Stimulated activated CD4-positive, alpha-beta T cell treated with anti-CD3 and anti-CD28 coated beads, Interleukin-2, amount 100 ng/mL, for 4 hours (primary cell): Measurements from ENCODE around the gene RNF111.

Source experiments
- DNase-seq: peaks from one replicate; pipeline ENCODE4 v3.0.0-alpha.2; 2020; ENCODE audit warnings: low read depth

The RNF111 gene

DNA sequence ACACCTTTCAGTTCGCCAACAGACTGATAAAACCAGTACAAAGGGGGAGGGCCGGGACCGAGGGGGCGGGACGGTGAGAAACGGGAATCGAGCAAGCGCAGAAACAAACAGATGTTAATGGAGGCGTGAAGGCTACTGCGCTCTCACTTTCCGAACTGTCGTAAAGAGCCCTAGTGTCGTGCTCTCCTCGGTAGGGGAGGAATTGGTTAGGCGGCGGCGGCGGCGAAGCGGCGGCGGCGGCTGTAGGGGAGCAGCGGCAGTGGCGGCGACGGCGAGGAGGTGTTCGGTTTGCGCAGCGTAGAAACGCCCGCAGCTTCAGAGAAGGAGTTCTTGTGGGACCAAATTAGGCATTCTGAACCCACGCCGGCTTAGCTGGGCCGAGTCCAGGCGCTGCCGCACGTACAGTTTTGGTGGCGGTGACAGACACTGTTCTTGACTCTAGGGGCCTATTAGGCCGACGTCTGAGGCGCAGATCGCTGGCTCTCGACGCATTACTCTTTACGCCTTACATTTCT is at the start of gene RNF111:
Gene RNF111 (plus strand): TSS at position 173 of the 515 bp plus-strand sequence. CDS start 43,160 bp downstream, outside the sequence.
- DNase-seq: peak; percentile 85

DNA sequence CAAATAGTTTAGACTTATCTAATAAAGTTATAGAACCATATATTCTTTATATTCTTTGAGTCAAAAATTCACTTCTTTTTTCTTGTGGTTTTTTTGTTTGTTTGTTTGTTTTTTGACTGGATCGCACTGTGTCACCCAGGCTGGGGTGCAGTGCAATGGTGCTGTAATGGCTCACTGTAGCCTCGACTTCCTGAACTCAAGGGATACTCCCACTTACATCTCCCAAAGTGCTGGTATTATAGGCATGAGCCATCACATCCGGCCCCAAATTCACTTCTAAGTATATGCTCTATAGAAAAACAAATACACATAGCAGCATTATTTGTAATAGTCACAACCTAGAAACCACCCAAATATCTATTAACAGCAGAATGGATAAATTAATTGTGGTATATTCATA is 40.3 kb upstream of the RNF111 start:
- no peak for DNase-seq

DNA sequence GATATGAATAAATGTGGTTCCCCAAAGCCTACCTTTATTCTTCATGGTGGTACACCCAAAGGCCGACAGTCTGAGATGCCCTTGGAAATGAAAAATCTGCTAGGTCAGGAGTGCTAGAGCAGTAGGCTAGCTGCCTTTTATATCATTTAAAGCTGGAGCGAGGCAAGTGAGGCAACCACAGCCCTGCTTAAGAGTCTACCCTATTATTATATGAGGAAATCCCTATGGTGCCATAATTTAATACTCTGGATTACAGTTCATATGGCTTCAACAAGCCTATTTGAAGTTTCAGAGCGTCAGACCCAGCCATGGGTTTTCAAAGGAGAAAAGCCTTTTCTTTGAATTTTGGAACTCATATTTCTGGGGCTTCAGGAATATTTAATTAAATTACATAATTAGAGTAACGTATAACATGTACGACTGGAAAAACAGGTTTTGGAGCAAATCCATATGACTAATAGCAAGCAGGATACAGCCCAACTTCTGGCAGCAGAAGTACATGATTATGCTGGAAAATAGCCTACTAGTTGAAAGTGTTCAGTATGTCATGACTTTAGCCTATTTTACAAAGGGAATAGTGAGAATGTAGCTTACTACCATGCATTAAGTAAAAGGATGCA is 36.0 kb upstream of the RNF111 start:
- no peak for DNase-seq

DNA sequence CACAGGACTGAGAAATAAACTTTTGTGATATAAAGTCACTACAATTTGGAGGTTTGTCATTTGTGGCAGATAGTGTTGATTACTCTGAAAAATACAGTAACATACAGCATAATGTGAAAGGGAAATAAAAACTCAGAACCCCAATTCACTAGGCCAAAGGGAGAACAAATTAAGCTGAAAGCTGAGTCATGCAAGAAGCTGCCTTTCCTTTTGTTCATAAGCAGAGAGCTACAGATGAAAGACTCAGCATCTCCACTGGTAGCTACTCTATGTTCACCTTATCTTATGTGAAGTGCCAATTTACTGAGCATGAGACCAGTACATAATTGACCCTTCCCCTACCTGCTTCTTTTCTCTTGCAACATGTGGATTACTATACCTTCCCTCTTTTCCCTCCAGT is 34.7 kb upstream of the RNF111 start:
- DNase-seq: no peak

DNA sequence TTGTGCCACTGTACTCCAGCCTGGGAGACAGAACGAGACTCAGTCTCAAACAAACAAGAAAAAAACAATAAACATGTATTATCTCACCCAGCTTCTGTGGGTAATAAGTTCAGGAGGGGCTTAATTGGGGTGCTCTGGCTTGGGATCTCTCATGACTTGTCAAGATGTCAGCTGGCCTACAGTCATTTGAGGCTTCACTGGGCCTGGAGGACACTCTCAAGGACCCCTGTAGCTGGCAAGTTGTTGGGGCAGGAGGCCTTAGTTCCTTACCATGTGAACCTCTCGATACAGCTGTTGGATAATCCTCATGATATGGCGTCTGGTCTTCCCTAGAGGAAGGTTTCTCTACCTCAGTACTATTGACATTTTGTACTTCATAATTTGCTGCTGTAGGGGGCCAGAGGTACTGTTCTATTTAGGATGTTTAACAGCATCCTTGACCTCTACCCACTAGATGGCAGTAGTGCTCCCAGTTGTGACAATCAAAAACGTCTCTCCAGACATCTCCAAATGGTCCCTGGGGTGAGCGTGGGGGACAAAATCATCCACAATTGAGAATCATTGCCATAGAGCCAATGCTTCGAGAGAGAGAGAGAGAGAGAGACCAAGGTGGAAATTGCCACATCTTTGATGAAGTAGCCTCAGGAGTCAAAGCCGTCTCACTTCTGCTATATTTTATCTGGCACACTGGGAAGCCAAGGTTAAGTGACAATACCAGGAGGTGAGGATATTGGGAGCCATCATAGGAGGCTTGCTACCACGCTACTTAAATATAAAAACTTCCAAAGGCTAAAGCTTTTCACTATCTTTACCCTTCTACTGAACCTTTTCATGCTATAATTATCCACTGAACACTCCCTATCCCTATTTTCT is 30.1 kb upstream of the RNF111 start:
- peak; percentile 44 for DNase-seq

DNA sequence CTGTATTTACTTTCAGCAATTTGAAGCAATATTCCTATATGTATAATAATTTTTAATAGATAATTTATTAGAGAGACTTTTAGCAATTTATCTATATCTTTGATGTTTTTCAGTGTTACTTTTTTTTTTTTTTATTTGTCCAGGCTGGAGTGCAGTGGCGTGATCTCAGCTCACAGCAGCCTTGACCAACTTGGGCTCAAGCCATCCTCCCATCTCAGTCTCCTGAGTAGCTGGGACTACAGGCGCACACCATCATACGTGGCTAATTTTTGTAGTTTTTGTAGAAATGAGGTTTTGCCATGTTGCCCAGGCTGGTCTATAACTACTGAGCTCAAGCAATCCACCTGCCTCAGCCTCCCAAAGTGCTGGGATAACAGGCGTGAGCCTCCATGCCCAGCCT is 28.7 kb upstream of the RNF111 start:
- DNase-seq: no peak

DNA sequence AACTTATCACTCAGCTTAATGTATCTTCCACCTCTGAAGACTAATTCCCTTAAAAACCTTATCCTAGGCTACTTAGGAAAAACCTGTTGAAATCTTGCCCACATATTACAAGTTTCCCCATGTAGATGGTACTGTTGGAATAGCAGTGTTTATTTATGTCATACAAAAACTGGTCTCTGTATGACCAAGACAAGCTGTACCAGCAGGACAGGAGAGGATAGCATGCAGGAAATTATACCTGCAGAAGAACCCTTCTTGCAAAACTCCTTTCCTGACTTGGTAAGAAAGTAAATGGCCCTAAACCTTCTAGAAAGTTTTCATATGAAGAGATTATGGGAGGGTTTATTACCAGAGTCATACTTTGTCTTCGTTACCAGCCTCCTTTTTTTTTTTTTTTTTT is 25.3 kb upstream of the RNF111 start:
- DNase-seq: no peak

DNA sequence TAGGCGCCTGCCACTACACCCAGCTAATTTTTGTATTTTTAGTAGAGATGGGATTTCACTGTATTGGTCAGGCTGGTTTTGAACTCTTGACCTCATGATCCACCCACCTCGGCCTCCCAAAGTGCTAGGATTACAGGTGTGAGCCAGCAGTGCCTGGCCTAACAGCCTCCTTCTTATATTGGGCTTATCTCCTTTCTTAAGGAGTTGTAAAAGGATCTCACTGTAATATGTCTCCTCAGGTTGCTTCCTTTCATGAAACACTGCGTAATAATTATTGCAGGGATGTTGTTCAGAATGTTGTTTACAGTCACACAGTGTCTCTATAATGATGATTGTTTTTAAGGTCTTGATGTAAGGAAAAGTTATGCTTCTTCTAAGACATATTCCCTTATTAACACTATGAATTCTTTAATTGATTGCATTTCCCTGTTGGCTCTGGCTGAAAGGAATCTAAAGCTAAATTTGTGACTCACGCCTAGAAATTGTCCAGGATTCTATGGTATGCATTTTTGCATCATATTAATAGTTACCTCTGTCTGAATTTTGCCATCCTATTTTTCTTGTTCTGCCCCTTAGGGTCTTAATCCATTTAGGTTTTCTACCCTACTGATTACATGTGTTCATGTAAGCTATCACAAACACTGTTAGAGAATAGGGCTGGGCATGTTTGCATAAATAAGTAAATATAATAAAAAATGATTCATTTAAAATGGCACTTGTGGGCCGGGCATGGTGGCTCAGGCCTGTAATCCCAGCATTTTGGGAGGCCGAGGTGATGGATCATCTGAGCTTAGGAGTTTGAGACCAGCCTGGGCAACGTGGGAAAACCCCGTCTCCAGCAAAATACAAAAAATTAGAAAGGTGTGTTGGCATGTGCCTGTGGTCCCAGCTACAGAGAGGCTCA is 24.5 kb upstream of the RNF111 start:
- DNase-seq: no peak

DNA sequence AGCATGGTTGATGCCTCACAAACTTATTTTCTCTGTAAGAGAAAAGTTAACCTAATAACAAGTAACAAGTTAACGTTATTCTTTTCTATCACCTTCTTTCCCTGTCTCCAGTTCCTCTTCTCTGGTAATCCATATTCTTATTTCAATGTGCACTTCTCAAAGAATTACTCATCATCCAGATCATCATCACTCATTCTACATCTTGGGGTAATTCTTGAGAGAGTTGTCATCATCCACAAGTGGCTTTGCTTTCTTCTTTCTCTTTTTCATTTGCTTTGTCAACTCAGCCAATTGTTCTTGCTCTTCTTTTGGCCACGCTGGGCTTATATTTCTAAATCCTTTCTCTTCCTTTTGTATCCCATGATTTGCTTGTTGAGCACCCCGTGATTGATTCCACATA is 20.8 kb upstream of the RNF111 start:
- no peak for DNase-seq

DNA sequence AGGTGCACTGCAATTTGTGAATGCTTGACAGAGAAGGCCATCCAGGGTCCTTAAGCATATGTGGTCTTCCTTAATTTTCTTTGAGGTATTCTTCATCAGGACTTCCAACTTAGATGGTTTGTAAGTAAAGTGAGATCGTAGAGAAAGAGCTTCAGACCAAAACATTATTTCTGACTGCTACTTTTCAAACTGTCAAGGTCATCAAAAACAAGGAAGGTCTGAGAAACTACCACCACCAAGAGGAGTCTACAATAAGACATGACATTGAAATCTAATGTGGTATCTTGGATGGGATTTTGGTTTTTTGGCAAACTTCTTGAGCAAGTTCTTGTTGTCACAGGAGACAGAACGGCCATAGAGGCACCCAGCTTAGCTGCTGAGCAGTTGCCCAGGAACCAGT is 20.0 kb upstream of the RNF111 start:
- DNase-seq: no peak

DNA sequence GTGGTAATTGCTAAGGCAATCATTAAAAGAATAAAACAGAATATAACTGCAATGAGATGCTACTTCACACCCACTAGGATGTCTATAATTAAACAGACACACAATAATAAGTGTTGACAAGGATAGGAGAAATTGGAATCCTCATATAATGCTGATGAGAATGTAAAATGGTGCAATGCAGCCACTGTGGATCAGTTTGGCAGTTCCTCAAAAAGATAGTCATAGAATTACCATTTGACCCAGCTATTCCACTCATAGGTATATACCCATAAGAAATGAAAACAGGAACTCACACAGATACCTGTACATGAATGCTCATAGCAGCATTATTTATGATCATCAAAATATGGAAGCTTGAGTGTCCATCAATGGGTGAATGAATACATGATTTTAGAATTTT is 9.6 kb upstream of the RNF111 start:
- DNase-seq: no peak

DNA sequence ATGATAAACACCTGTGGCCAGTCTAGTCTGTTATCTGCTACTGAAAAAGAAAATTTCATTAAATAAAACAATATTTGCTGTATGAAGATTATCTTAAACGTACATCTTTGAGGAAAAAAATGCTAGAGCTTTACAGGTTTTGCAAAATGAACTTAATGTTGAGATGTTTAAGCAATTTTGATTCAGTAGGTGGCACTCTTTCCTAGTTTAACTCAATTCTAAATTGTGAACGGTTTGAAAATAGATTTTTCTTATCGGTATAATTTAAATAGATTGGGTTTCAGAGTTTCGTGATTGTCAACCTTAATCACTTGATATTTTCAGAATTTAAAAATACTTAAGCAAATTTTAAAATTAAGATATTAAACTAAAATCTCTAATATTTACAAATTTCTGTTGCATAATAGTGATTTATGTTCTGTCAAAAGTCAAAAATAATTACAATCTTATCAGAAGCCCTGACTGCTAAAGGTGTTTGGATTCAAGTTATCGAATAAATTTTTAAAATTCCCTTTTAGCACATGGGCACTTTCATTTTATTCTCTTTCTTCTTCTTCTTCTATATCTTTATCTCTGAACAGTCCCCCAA is 7.0 kb upstream of the RNF111 start:
- no peak for DNase-seq

DNA sequence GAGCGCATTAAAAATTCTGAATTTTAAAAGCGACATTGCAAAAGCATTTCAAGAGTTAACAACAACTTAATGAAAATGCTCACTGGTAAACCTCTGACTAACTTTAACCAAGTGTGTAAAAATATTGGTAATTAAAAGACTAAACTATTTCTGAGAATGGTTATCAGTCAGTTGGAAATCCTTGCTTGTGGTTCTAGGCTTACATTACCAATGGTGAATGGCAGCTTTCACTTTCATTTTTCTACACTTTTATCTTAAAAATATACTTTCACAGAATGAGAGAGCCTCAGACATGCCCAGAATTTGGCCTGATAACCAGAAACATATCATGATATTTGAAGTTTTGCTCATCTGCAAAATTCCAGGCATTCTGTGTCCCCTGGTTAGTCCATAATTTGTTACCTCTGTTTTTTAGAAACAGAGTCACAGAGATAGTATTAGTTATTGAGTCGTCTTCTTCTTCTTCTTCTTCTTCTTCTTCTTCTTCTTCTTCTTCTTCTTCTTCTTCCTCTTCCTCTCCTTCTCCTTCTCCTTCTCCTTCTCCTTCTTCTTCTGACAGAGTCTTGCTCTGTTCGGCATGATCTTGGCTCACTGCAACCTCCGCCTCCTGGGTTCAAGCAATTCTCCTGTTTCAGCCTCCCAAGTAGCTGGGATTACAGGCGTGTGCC is 5.5 kb upstream of the RNF111 start:
- no peak for DNase-seq

DNA sequence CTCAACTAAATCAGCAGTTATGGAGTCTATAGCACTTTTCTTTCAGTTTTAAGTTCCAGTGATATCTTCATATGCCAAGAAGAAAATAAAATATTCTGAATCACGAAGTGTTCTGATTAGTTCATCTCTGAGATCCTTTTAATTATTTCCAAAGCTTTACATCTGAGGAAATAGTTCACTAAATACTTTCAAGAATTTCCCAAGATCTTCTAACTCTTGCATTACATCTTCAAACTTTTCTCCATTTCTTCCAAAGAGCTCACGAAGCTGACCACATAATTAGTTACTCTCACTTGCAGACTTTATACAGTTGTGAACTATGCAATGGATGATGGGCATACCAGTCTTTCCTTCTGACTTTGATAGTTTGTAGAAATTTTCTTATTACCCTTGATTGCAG is 4.2 kb upstream of the RNF111 start:
- DNase-seq: no peak

DNA sequence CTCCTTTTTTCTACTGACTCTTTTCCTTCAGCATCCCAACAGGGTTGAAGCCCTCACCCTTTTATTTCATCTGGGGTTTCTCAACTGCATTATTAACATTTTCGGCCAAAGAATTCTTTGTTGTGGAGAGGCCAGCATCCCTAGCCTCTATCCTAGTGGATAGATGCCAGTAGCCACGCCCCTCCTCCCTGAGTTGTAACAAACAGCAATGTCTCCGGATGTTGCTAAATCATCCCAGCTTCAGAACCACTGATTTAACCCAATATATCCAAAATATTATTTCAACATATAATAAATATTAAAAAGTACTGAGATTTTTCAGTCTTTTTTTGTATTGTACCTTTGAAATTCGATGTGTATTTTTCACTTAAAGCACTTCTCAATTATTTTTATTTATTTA is 2.0 kb upstream of the RNF111 start:
- no peak for DNase-seq

DNA sequence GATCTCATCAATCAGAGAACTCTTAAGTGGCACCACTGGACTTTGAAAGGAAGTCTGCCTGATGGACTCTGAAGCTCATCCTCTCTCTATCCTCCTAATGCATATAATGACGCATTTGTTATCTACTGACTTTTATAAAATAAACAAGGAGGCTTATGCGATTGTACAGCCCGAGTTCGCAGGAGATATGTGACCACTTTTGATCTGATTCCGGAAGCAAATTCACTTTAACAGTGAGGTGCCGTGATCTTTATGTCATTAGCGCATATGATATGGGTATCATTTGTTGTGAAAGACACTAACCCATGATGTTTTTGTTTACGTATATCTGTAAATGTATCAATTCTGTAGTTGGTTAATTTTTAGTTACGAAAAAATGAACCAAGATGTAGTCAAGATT is 427 bp upstream of the RNF111 start:
- DNase-seq: no peak

DNA sequence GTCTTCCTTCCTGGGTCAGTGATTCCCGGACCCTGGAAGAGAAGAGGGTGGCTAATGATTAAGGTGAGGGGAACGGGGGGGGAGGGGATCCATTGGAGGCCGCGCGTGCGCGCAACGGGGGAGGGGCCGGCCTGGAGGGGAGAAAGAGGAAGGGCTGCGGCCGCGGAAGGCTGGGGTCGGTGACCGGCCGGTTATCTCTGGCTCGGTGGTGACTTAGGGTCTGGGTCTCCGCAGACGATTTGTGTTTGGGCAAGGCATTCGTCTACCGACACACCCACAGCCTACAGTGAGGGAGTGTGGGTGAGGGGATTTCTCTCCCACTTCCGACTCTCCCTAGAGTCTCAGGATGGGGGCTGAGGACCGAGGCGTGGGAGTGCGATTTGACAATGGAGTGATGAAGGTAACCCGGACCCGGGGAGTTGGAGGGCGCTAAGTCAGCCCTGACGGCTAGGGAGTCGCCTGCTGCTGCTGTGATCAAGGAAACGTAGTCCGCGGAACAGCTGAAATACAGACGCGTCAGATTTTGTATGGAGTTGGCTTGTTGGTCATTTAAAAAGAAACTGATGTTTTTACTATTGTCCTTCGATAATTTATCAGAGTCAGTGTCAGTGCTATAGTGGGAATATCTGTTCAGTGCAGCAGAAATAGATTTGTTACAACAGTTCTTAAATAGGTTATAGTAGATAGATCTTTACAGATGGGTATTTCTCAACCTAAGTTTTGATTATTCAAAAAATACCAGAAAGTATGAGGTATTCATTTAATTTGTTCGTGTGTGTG is 733 bp downstream of the RNF111 start:
- DNase-seq: peak; percentile 28

DNA sequence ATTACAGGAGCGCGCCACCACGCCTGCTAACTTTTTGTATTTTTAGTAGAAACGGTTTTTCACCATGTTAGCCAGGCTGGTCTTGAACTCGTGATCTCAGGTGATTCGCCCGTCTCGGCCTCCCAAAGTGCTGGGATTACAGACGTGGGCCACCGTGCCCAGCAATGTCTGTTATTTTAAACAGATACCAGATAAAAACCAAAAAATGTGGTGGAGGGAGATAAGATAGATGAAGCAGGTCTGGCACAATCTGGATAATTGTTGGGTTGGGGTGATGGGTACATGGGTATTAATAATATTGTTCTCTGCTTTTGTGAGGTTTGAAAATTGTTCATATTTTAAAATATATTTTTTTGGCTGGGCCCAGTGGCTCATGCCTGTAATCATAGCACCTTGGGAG is 4.7 kb downstream of the RNF111 start:
- no peak for DNase-seq

DNA sequence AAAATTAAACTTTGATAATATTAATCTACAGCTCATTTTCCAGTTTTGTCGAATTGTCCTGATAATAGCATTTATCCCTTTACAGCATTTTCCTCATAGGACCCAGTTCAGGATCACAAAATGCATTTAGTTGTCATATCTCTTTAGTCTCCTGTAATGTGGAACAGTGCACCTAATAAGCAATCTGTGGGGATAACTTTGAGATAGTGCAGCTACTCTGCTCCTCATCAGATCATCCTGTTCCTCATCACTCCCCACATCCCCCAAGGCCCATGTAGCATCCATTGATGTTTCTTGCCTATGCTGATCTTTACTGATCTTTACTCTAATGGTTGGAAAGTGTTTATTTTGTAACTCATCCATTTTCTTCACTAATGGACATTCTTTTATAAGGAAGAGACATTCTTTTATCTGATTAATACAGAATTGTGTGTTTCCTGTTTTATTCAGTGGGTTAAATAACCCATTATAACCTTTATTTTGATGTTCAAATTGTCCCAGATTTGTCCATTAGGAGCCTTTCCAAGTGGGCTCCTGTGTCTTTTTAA is 7.5 kb downstream of the RNF111 start:
- no peak for DNase-seq

DNA sequence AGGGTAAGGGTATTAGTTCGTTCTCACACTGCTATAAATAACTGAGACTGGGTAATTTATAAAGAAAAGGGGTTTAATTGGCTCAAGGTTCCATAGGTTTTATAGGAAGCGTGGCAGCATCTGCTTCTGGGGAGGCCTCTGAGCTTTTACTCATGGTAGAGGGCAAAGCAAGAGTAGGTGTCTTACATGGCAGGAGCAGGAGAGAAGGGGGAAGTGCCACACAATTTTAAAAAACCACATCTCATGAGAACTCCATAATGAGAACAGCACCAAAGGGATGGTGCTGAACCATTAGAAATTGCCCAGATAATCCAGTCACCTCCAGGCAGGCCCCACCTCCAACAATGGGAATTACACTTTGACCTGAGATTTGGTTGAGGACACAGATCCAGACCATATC is 12.2 kb downstream of the RNF111 start:
- no peak for DNase-seq
